Measurements from ENCODE around the gene CHST9. TPM values are rescaled to one million over a fixed set of nuclear protein-coding genes. Genes with fewer than 3 reads are reported as not detected.

The CHST9 gene
- total and polyA plus RNA-seq, 2 of the 13 experiments (the other 11 are each of a cell fraction or from before 2014, with no cell fraction given), result 3.2 to 9.6 TPM

DNA sequence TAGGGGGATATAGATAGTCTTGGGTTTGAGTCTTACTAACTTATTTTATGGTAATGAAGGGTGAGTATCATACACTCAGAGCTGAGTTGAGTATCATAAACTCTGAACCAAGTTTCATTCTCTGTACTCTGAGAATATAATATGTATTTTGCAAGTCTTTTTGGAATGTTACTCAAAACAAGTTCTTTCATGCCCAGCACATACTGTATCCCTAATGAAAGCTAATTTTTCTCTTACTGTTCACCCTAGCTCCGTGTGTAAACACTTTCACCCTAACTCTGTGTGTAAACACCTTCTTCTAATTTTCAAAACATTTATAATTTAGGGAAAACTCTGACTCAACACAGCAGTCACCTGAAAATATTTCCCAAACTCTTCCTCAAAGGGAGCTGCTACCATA is 29.7 kb upstream of the CHST9 start (continued):
- TF ChIP-seq, protein P1, sequence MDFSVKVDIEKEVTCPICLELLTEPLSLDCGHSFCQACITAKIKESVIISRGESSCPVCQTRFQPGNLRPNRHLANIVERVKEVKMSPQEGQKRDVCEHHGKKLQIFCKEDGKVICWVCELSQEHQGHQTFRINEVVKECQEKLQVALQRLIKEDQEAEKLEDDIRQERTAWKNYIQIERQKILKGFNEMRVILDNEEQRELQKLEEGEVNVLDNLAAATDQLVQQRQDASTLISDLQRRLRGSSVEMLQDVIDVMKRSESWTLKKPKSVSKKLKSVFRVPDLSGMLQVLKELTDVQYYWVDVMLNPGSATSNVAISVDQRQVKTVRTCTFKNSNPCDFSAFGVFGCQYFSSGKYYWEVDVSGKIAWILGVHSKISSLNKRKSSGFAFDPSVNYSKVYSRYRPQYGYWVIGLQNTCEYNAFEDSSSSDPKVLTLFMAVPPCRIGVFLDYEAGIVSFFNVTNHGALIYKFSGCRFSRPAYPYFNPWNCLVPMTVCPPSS (IDR thresholded peaks at IDR 0.05), result no peak
- no peak for TF ChIP-seq ZSCAN20 (CRISPR knock-in tag; IDR thresholded peaks at IDR 0.05; ENCODE audit: borderline replicate concordance)

DNA sequence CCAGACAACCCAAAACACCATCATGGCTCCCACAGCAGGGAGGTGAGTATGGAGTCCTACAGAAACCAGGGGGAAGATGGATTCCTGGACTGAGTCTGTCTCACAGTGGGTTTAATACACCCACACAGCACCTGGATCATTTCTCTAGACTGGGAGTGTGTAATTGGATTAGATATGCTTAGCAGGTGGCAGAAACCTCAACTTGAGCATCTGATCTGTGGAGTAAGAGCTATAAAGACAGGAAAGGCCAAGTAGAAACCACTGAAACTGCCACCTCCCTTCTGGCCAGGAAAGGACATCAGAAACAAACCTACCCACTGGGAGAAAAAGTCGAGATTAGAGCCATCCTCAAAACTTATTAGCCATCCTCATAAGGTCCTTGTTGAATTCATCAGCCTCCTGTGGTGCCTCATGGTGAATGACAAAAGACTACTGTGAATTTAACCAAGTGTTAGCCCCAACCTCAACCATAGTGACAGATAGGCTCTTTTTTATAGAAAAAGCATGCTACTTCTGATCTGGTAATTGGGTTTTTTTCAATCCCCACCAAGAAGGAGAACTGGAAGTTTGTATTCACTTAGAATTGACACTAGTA is 28.1 kb upstream of the CHST9 start:
- POLR2A ChIA-PET, result no interaction called here
- TF ChIP-seq POLR2AphosphoS5 (IDR thresholded peaks at IDR 0.05; ENCODE audit: low read depth, low read length) (no peak), NFIC (IDR thresholded peaks at IDR 0.05; ENCODE audit: low read length) (no peak), MBNL3 (CRISPR knock-in tag; conservative IDR thresholded peaks at IDR 0.05) (no peak), ZNF792 (CRISPR knock-in tag; IDR thresholded peaks at IDR 0.05) (no peak), FOXP1 (IDR thresholded peaks at IDR 0.05) (no peak), FOXP1 (CRISPR knock-in tag; IDR thresholded peaks at IDR 0.05) (no peak), ZFAT (CRISPR knock-in tag; conservative IDR thresholded peaks at IDR 0.05) (no peak), EHMT2 (IDR thresholded peaks at IDR 0.05; ENCODE audit: borderline replicate concordance, low read depth, low read length) (no peak), RFXAP (CRISPR knock-in tag; IDR thresholded peaks at IDR 0.05; ENCODE audit: borderline replicate concordance) (no peak), ESRRA (CRISPR knock-in tag; IDR thresholded peaks at IDR 0.05; ENCODE audit: low read depth) (no peak), HMG20A (CRISPR knock-in tag; IDR thresholded peaks at IDR 0.05; ENCODE audit: borderline replicate concordance) (no peak), ZNF292 (CRISPR knock-in tag; IDR thresholded peaks at IDR 0.05; ENCODE audit: borderline replicate concordance, low read depth) (no peak), FOXO1 (CRISPR knock-in tag; IDR thresholded peaks at IDR 0.05) (no peak), FOXA1 (IDR thresholded peaks at IDR 0.05) (no peak), FOXA1 (CRISPR knock-in tag; IDR thresholded peaks at IDR 0.05) (no peak), EZH2 (conservative IDR thresholded peaks at IDR 0.05; ENCODE audit: low read depth, low read length) (no peak)
- TF ChIP-seq, protein P2, sequence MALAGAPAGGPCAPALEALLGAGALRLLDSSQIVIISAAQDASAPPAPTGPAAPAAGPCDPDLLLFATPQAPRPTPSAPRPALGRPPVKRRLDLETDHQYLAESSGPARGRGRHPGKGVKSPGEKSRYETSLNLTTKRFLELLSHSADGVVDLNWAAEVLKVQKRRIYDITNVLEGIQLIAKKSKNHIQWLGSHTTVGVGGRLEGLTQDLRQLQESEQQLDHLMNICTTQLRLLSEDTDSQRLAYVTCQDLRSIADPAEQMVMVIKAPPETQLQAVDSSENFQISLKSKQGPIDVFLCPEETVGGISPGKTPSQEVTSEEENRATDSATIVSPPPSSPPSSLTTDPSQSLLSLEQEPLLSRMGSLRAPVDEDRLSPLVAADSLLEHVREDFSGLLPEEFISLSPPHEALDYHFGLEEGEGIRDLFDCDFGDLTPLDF (CRISPR knock-in tag; IDR thresholded peaks at IDR 0.05), result no peak
- TF ChIP-seq, protein P3, sequence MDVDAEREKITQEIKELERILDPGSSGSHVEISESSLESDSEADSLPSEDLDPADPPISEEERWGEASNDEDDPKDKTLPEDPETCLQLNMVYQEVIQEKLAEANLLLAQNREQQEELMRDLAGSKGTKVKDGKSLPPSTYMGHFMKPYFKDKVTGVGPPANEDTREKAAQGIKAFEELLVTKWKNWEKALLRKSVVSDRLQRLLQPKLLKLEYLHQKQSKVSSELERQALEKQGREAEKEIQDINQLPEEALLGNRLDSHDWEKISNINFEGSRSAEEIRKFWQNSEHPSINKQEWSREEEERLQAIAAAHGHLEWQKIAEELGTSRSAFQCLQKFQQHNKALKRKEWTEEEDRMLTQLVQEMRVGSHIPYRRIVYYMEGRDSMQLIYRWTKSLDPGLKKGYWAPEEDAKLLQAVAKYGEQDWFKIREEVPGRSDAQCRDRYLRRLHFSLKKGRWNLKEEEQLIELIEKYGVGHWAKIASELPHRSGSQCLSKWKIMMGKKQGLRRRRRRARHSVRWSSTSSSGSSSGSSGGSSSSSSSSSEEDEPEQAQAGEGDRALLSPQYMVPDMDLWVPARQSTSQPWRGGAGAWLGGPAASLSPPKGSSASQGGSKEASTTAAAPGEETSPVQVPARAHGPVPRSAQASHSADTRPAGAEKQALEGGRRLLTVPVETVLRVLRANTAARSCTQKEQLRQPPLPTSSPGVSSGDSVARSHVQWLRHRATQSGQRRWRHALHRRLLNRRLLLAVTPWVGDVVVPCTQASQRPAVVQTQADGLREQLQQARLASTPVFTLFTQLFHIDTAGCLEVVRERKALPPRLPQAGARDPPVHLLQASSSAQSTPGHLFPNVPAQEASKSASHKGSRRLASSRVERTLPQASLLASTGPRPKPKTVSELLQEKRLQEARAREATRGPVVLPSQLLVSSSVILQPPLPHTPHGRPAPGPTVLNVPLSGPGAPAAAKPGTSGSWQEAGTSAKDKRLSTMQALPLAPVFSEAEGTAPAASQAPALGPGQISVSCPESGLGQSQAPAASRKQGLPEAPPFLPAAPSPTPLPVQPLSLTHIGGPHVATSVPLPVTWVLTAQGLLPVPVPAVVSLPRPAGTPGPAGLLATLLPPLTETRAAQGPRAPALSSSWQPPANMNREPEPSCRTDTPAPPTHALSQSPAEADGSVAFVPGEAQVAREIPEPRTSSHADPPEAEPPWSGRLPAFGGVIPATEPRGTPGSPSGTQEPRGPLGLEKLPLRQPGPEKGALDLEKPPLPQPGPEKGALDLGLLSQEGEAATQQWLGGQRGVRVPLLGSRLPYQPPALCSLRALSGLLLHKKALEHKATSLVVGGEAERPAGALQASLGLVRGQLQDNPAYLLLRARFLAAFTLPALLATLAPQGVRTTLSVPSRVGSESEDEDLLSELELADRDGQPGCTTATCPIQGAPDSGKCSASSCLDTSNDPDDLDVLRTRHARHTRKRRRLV (CRISPR knock-in tag; IDR thresholded peaks at IDR 0.05), result no peak

More for the DNA sequence above, 28.1 kb upstream of the CHST9 start:
- no peaks in the 10 kb centered on the region for H3K36me3 ChIP-seq (replicated peaks in 1 of 2; ENCODE audit: control insufficient read depth in 1 of 2, insufficient read depth in 2 of 2, low read length in 2 of 2)
- H3K27me3 ChIP-seq (ENCODE audit: control insufficient read depth in 1 of 2, insufficient read depth in 2 of 2, low read length in 2 of 2), result no peaks in the 10 kb centered on the region; a peak in 1 of 5 replicates
- no peaks in the 10 kb centered on the region for H3K79me2 ChIP-seq (ENCODE audit: insufficient read depth, low read length)
- DNase-seq (ENCODE audit: low spot score), result no peak
- H4K20me1 ChIP-seq (ENCODE audit: insufficient read depth, low read length), result no peaks in the 10 kb centered on the region
- H3K9me3 ChIP-seq (ENCODE audit: low read length), result no peaks in the 10 kb centered on the region
- WGBS (ENCODE audit: low lambda C conversion rate), result 0% methylated on average over 1 of the region's 1 CpG
- H3K4me1 ChIP-seq (ENCODE audit: insufficient read depth, low read length), result no peaks in the 10 kb centered on the region
- H3K4me2 ChIP-seq (ENCODE audit: low read depth, low read length), result no peak overlapping the region
- no peak overlapping the region for H2AFZ ChIP-seq (ENCODE audit: low read length)
- intact Hi-C loops (cut with micrococcal nuclease; ENCODE audit: unreplicated experiment), result no loop called here
- FAIRE-seq, result no peak
- no peak overlapping the region for H3K4me3 ChIP-seq (replicated peaks in 1 of 3; ENCODE audit: insufficient read depth in 1 of 3, low read depth in 2 of 3, low read length in 3 of 3)
- no peak for ATAC-seq
- in situ Hi-C loops (cut with HindIII; ENCODE audit: extremely low pct_ligation_motif_present, low pct_unique_long_range_greater_than_20kb), result no loop called here
- H3K9ac ChIP-seq (ENCODE audit: insufficient read depth, low read depth, low read length), result no peak overlapping the region
- H3K27ac ChIP-seq (ENCODE audit: extremely low read length, insufficient read depth, low read length), result no peak overlapping the region
- CTCF ChIA-PET (ENCODE audit: low intra/inter-chr PET ratio, low total read pairs), result no interaction called here
- BruUV-seq (replicated peaks), result no TSS peak
